Adipocyte (in vitro differentiated cells): ENCODE results near the gene PJA1.

Experiments
- DNase-seq: peaks from one replicate; pipeline ENCODE4 v3.0.0-alpha.2; 2015; ENCODE audit warnings: low read depth
- H3K27me3 ChIP-seq: replicated peaks from 2 replicates; pipeline ENCODE4 v1.7.0; 2013; ENCODE audit warnings: mild to moderate bottlenecking, low read length, moderate library complexity; ENCODE audit not compliant: control insufficient read depth, insufficient read depth
- H3K36me3 ChIP-seq: 2 replicates; pipeline ENCODE4 v1.7.0; 2013; ENCODE audit warnings: low read length, mild to moderate bottlenecking, moderate library complexity; ENCODE audit not compliant: control insufficient read depth, insufficient read depth, severe bottlenecking
- H3K4me1 ChIP-seq: 2 replicates; pipeline ENCODE4 v1.7.0; 2013; ENCODE audit warnings: mild to moderate bottlenecking, low read length, moderate library complexity; ENCODE audit not compliant: control insufficient read depth, insufficient read depth
- H3K4me3 ChIP-seq: 2 replicates; pipeline ENCODE4 v1.7.0; 2013; ENCODE audit warnings: mild to moderate bottlenecking, low read length, moderate library complexity
- H3K9ac ChIP-seq: 2 replicates; pipeline ENCODE4 v1.7.0; 2013; ENCODE audit warnings: mild to moderate bottlenecking, low read length, moderate library complexity
- H3K9me3 ChIP-seq: 2 replicates; pipeline ENCODE4 v1.7.0; 2013; ENCODE audit warnings: mild to moderate bottlenecking, low read length, moderate library complexity; ENCODE audit not compliant: control insufficient read depth

The PJA1 gene

DNA sequence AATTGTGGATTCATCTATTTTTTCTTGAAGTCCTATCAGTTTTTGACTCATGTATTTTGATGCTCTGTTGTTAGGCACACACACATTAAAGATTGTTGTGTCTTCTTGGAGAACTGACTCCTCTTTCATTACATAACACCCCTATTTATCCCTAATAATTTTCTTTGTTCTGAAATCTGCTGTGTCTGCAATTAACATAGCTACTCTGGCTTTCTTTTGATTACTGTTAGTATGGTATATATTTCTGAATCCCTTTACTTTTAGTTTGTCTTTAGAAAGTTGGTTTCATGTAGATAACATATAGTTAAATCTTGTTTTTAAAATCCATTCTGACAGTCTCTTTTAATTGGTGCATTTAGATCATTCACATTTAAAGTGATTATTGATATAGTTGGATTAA, 5.1 kb upstream of the PJA1 start:
- Histone ChIP-seq H3K4me3 (no peak overlapping the region), H3K36me3 (no peaks in the 10 kb centered on the region), H3K4me1 (no peaks in the 10 kb centered on the region), H3K9ac (no peak overlapping the region), H3K9me3 (peaks cover 22% of the 10 kb centered on the region), H3K27me3 (peaks cover 35% of the 10 kb centered on the region)
- DNase-seq: no peak

DNA sequence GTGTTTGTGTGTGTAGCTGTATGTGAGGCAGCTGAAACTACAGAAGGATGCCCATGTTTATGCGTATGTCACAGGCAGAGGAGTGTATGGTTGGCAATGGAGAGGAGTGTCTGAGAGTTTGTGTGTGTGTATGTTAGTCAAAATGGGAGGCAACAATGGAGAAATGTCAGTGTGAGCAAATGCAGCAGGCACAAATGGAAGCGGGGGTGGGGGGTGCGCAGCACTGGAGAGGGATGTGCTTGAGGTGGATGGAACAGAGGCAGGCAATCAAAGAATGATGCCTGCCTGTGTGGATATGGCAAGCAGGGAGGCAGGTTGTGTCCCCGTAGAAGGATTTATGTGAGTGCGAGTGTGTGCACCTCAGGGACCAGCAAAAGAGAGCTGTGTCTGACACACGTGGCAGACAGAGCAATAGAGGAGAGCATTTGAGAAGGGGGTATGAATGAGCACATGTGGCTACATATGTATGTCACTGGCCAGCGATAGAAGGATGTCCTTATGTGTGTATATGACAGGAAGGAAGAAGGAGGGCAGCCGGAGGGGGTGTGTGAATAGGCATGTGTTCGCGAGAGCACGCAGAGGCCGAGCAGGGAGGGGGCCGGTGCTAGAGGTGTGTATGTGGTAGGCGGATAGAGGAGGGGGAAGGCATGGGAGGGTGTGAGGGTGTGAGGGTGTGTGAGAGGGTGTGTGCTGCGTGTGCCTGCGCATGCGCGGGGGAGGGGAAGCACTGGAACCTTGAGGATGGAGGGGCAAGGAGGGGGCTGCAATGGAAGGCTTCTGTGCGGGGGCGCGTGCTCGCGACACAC, 1.1 kb downstream of the PJA1 start:
- H3K9ac ChIP-seq: no peak overlapping the region
- no peaks in the 10 kb centered on the region for H3K4me1 ChIP-seq
- H3K4me3 ChIP-seq: peak overlapping the region; percentile 87
- H3K27me3 ChIP-seq: peaks cover 7% of the 10 kb centered on the region
- DNase-seq: peak; percentile 52
- H3K9me3 ChIP-seq: peaks cover 9% of the 10 kb centered on the region
- H3K36me3 ChIP-seq: peaks cover 9% of the 10 kb centered on the region

- Histone ChIP-seq H3K36me3 (peaks cover 9% of the 10 kb centered on the region), H3K9me3 (no peaks in the 10 kb centered on the region), H3K9ac (no peak overlapping the region), H3K27me3 (no peaks in the 10 kb centered on the region), H3K4me1 (peaks cover 6% of the 10 kb centered on the region), H3K4me3 (no peak overlapping the region)
- DNase-seq: no peak
Observed at GRCh38 chrX:69162361-69162865, 2.8 kb downstream of the PJA1 start.

- peaks cover 9% of the 10 kb centered on the region for H3K36me3 ChIP-seq
Observed at GRCh38 chrX:69161786-69162349, 3.4 kb downstream of the PJA1 start.

GRCh38 chrX:69161371-69161770, 3.9 kb downstream of the PJA1 start:
- Histone ChIP-seq H3K4me1 (peaks cover 6% of the 10 kb centered on the region), H3K36me3 (peaks cover 9% of the 10 kb centered on the region), H3K4me3 (no peak overlapping the region), H3K9me3 (no peaks in the 10 kb centered on the region), H3K27me3 (peaks cover 2% of the 10 kb centered on the region), H3K9ac (no peak overlapping the region)
- DNase-seq: no peak

More at GRCh38 chrX:69161786-69162349, 3.4 kb downstream of the PJA1 start:
- no peak overlapping the region for H3K4me3 ChIP-seq
- no peak for DNase-seq
- no peaks in the 10 kb centered on the region for H3K27me3 ChIP-seq
- no peak overlapping the region for H3K9ac ChIP-seq
- H3K9me3 ChIP-seq: no peaks in the 10 kb centered on the region
- H3K4me1 ChIP-seq: peaks cover 6% of the 10 kb centered on the region

GRCh38 chrX:69158166-69158980, 6.9 kb downstream of the PJA1 start:
- DNase-seq: peak; percentile 40
- H3K27me3 ChIP-seq: peaks cover 8% of the 10 kb centered on the region
- peaks cover 9% of the 10 kb centered on the region for H3K36me3 ChIP-seq
- no peak overlapping the region for H3K4me3 ChIP-seq
- no peak overlapping the region for H3K9ac ChIP-seq
- H3K4me1 ChIP-seq: peaks cover 6% of the 10 kb centered on the region
- no peaks in the 10 kb centered on the region for H3K9me3 ChIP-seq

DNA sequence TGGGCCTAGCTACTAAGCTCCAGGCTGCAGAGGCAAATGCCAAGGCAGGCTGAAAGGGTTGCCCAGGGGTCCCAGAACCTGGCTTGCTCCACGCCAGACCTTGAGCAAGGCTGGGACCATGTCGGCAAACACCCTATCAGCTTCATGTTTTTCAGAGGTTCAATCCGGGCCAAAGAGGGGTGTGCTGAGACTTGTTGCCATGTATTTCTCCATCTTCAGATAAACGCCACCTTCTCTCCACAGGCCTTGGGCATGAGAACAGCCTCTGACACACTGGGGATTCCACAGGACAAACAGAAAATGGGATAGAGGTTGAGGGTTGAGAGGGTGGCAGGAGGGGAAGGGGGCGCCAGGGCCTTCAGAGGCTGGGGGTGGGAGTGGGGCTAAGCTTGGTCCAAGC, 8.6 kb downstream of the PJA1 start:
- no peak overlapping the region for H3K9ac ChIP-seq
- no peak for DNase-seq

DNA sequence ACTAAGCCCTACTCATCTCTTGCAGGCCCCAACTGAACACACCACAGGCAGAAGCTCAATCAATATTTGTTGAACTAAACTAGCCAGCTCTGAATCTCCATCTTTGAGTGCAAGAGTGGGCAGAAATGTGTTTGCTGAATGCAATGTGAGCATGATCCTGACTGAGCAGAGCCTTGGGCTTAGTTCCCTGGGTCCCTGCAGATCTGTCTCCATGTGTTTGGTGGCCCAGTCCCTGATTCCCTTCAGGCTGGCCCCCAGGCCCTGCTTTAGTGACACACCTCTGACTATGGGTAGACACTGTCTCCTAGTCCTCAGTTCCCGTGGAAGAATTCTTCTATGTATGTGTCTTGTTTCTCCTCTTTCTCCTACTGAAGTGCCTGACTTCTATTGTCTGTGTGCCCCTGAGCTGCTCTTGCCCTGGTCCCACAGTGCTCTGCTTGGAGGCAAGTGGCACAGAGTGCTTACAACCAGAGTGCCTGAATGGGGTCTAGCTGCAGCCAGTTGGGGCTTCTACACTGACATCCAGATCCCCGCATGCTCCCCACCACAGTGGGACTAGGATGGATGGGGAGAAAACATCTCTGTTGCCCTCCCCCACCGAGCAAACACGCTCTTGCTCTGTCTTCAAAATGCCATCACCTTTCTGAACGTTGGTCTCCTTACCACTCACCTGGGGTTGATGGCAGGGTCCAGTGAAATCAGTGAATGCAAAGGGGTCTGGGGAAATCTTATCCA, 9.3 kb downstream of the PJA1 start:
- Histone ChIP-seq H3K4me1 (peaks cover 6% of the 10 kb centered on the region), H3K9me3 (no peaks in the 10 kb centered on the region), H3K36me3 (peaks cover under 1% of the 10 kb centered on the region), H3K4me3 (no peak overlapping the region), H3K27me3 (peaks cover 16% of the 10 kb centered on the region), H3K9ac (no peak overlapping the region)
- no peak for DNase-seq

More for the DNA sequence above, 8.6 kb downstream of the PJA1 start:
- Histone ChIP-seq H3K9me3 (no peaks in the 10 kb centered on the region), H3K36me3 (peaks cover 5% of the 10 kb centered on the region), H3K27me3 (peaks cover 12% of the 10 kb centered on the region), H3K4me1 (peaks cover 6% of the 10 kb centered on the region), H3K4me3 (no peak overlapping the region)

- no peak for DNase-seq
- Histone ChIP-seq H3K9ac (no peak overlapping the region), H3K9me3 (no peaks in the 10 kb centered on the region), H3K27me3 (peaks cover 28% of the 10 kb centered on the region), H3K4me1 (peaks cover 6% of the 10 kb centered on the region), H3K4me3 (no peak overlapping the region), H3K36me3 (no peaks in the 10 kb centered on the region)
Observed at GRCh38 chrX:69154051-69154450, 11.2 kb downstream of the PJA1 start.

- no peak for DNase-seq
- no peak overlapping the region for H3K4me3 ChIP-seq
- H3K9me3 ChIP-seq: no peaks in the 10 kb centered on the region
- peaks cover 33% of the 10 kb centered on the region for H3K27me3 ChIP-seq
- H3K9ac ChIP-seq: no peak overlapping the region
- H3K36me3 ChIP-seq: no peaks in the 10 kb centered on the region
- peaks cover 2% of the 10 kb centered on the region for H3K4me1 ChIP-seq
Observed at GRCh38 chrX:69153060-69153730, 12.1 kb downstream of the PJA1 start.
